ENCODE data around the gene DNASE2.
A peak's percentile ranks its signal among the peaks of the same experiment; 100 is the strongest.
"Not testable (repeated sequence)": the region's sequence is repeated elsewhere in the genome, so short reads cannot be mapped to it uniquely, and the experiment has no call there.

DNASE2 gene

DNA sequence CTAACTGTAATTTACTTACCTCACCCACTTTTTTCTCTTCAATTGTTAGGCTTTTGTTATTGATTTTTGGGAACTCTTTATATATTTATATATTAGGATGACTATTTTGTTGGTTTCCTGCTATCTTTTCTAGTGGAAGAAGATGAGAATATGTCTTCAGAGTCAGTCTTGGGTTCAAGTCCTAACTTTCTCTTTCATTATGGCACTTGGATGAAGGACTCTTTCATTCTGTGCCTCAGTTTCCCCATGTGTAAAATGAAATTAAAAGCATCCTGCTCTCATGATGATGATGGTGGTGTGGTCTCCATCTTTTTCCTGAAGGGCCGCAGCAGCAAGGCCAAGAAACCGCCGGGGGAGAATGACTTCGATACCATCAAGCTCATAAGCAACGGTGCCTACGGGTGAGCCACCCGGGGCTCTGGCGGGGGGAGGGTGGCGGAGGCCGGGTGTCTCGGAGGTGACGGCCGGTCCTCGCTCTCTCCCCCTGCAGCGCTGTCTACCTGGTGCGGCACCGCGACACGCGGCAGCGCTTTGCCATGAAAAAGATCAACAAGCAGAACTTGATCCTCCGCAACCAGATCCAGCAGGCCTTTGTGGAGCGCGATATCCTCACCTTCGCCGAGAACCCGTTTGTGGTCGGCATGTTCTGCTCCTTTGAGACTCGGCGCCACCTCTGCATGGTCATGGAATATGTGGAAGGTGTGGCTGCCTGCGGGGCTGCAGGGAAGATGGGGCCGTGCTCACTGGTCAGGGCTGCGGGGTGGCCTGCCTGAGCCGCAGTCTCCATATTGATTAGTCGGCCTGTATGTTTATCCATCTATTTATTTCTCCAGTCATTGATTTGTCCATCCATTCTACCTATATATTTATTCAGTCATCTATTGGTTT, 23.0 kb downstream of the DNASE2 start:
- DNase-seq = no peak

DNA sequence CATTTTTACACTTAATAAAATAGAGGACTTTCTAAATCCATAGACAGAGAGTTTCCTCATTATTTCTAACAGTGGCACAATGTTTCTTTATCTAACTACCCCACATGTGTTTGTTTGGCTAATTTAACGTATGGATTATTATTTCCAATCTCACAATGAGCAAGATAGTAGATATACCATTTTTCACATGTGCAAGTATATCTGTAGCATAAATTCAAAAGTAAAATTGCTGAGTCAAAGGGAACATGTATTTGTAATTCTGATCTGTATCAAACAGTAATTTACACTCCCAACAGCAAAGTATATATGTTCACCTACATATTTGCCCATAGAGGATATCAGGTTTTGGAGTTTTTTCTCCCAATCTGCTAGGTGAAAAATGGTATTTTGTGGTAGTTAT, 24.6 kb downstream of the DNASE2 start:
- no peak for DNase-seq

DNA sequence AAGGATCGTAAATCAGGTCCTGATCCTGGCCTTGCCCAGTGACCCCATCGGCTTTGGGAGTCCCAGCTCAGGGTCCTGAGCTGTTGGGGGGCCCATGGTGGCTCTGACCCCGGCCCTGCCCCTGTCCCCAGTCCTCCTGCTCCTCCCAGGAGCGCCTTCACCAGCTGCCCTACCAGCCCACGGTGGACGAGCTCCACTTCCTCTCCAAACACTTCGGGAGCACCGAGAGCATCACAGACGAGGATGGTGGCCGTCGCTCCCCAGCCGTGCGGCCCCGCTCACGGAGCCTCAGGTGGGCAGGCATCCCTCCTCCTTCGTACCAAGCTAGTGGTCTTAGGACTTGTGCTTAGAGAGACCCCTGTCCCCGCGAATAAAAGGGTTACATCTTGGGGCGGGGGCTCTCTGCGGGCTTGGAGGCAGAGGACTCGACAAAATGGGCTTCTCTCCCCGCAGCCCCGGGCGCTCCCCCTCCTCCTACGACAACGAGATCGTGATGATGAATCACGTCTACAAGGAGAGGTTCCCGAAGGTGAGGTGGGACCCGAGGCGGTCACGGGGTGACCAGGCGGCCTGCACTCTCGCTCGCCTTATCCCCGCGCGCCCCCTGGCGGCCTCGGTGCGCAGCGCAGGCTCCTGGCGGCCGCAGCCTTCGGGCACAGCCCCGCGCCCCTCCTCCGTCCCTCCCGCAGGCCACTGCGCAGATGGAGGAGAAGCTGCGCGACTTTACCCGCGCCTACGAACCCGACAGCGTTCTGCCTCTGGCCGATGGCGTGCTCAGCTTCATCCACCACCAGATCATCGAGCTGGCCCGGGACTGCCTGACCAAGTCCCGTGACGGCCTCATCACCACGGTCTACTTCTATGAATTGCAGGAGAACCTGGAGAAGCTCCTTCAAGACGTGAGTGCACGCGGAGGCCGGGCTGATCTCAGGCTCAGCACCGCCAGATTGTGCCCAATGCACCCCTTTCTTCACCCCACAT, 33.8 kb downstream of the DNASE2 start:
- DNase-seq = peak; percentile 79 to 85

DNA sequence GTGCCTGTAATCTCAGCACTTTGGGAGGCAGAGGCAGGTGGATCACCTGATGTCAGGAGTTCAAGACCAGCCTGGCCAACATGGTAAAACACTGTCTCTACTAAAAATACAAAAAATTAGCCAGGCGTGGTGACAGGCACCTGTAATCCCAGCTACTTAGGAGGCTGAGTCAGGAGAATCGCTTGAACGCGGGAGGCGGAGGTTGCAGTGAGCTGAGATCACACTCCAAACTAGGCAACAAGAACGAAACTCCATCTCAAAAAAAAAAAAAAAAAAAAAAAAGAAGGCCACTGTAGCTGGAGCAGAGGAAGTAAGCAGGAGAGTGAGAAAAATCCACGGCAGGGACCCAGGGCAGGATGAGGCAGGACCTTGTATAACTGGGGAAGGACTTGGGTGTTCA, 34.6 kb downstream of the DNASE2 start:
- DNase-seq = not testable (repeated sequence)

DNA sequence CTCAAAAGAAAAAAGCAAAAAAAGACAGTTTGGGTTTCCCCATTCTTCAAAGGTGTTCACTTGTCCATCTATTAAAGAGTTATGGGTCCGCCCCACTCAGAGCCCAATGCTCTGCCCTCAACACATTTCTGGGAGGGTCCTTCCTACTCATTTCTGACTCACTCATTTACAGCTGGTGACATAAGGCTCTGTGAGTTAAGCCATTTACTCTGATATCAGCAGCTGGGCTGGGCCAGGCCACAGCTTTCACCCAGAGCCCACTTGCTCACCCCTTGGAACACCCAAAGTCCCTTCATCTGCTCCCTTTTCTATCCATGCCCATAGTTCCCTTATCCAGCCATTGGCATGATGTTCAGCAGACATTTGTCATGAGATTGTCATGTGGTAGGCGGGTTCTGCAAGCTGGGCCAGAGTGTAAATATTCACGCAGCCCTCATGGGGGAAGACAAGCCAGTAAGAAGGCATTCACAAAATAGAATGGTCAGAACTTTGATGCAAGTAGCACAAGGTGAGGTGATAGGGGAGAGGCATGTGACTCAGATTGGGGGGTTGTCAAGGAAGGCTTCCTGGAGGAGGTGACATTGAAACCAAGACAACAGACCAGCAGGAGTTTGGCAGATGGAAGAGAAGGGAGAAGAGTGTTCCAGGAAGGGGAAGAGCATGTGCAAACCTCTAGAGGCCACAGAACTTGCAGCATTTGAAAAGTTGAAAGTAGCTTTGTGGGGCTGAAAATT, 37.1 kb downstream of the DNASE2 start:
- no peak for DNase-seq

DNA sequence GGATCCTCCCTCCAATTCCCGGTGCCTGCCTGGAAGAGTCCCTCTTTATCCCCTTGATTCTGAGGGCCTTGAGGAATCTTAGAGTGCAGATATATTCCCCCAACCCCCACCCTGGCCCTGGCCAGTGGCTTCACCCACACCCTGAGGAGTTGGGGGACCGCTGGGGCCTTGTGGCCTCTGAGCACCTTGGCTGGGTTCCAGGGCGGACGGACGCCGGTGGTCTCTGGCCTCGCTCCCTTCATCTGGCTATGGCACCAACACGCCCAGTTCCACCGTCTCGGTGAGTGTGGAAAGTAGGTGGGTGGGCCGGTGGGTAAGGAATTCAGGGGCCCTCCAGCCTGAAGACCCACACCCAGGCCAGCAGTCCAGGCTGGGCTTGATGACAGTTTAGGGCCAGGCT, 37.9 kb downstream of the DNASE2 start:
- no peak for DNase-seq

DNA sequence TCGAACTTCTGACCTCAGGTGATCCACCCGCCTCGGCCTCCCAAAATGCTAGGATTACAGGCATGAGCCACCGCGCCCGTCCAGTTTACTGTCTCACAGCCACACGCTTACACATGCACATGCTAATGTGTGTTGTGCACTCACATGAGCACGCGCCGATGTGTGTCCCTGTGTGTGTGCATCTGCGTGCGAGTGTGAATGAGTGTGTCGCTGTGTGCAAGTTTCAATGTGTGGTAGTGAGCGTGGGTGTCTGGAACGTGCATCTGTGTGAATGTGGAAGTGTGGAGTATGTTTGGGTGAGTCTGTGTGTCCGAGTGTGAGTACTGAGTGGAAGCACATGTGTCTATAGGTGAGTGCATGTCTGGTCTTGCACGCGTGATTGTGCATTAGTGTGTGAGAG, 38.7 kb downstream of the DNASE2 start:
- DNase-seq = no peak

DNA sequence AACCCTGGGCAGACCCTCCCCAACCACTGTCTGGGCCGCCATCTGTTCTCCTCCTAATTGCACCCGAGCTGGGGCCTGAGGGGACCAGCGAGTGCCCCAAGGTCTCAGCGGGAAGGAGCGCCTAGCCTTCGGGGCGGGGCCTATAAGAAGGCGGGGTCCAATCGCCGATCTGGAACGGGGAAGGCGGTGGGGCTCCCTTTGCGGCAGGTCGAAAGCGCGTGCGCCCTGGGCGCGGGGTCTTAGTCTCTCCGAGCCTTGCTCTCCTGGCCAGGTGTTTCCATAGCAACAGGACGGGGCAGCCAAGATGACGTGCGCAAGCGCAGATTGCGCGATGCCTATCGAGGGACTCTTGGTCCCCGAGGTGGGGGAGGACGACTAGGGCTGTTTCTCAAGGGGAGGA, 40.2 kb downstream of the DNASE2 start:
- no peak for DNase-seq

DNA sequence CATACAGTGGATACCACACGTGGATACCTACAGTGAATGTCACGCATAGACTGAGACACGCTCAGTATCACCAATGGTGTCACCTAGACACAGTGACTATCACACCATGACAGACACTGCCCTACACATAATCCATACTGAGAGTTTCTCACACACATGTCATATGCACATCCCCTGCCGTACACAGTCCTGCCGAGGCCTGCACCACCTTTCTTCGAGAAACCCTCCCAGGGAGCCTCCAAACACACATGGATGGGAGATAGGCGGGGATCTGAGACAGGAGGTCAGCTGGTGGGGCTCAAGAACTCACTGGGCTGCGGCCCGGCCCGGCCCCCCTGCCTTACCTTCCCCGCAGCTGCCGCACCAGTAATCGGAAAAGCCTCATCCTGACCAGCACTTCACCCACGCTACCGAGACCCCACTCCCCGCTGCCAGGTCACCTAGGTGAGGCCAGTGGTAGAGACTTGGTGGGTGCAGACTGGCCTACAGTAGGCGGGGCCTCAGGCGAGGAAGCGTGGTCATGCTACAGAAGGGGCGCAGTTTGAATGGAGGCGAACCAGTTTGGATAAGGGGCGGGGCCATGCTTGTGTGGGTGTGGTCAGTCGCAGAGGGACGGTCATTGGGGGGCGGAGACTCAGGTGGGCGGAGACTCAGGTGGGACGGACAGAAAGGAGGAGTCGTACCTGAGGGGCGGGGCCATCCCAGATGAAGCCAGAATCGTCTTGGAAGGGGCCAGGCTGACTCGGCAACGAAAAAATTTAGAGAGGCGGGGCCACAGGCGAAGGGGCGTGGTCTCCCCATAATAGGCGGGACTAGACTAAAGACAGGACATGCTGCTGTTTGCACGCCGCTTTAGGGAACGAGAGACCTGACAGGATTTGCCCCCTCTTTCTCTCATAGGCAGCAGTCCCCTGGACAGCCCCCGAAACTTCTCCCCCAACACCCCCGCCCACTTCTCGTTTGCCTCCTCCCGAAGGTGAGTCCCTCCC, 40.9 kb downstream of the DNASE2 start:
- peak; percentile 23 to 46 for DNase-seq

DNA sequence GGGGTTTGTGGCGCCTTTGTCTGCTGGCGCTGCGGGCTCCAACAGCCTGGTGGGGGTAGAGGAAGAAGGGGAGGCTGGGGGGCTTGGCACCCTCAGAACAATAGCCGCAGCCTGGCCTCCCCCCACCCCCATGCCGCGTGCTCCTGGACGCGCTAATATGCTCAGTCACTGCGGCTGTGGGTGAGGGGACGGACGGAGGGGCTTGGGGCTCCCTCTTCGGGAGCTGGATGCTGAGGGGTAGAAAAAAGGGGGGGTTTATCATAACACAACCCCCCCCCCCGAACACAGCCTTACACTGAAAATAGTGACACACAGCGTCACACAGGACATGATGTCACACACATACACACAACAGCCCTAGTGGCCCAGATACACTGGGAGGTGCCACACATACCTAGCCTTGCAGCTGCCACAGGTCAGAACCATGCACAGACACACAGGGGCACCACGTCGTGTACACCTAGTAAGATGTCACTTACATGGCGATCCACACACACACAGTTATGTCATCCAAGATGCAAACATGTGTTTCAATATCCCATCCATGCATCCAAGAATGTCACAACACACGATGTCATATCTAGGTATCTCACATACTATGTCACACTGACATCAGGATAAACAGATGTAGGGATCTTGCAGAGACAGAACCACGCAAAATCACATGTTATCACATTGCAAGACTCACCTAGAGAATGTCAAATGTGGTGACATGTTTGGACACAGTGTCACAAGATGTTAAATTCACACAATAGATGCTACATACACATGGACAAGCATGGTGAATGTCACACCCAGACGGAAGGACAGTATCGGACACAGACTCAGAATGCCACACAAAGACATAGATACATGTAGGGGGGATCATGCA, 42.1 kb downstream of the DNASE2 start:
- DNase-seq = peak in 1 of 2 donors; percentile 39

DNA sequence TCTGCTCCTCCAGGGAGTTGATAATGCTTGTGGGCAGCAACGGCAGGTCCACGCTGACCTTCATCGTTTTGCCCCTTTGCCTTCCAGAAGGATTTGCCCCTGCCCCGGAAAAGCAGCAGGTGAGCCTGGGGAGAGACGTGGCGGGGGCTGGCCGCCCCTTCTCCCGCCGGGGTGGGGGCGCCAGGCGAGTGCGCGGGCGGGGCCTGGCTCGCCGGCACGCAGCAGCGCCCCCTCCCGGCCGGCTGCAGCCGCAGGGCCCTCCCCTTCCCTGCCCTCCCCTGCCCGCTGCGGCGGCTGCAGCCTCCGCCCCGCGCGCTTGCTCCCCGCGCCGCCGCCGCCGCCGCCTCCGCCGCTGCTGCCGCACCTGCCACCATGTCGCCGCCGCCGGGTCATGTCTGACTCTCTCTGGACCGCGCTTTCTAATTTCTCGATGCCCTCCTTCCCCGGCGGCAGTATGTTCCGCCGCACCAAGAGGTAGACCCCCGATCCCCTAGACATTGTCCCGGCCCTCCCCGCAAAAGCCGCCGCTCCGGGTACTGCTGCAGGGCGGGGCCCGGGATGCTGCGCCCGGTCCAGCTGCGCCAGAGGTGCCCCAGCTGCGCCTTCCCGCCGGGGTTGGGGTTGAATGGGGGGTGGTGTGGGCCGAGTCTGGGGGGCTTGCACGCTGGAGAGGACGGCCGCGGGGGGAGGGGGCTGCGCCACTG, 42.9 kb downstream of the DNASE2 start, which contains the start of gene MAST1:
Gene MAST1 (plus strand): TSS at position 334 of the 704 bp plus-strand sequence. CDS start 58 bp downstream, at position 392.
- peak; percentile 24 to 62 for DNase-seq

DNA sequence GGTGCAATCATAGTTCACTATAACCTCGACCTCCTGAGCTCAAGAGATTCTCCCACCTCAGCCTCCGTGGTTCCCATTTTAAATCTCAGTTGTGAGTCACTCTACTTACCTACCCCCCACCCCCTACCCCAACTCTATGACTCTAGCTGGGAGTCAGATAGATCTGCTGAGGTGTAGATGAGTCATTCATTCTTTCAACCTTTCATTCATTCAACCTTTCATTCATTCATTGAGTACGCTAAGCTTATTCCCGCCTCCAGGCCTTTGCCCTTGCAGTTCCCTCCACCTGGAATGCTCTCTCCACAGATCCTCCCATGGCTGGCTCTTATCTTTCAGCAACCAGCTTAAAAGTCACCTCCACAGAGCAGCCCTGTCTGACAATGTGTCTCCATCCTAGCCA, 44.0 kb downstream of the DNASE2 start:
- DNase-seq = no peak

DNA sequence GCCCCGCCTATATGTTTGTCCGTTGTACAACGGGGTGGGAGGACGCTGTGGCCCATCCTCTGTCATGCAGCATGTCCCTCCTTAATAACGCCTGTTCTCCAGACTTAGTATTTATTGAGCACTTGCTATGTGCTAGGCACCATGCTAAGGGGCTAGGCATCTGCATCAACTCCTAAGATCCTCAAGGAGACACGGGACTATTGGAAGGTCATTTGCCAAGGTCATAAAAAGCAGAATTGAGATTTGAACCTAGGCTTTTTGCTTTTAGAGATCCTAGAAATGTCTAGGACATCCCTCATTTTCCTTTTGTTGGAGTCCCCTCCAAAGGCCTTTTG, 44.8 kb downstream of the DNASE2 start:
- no peak for DNase-seq

DNA sequence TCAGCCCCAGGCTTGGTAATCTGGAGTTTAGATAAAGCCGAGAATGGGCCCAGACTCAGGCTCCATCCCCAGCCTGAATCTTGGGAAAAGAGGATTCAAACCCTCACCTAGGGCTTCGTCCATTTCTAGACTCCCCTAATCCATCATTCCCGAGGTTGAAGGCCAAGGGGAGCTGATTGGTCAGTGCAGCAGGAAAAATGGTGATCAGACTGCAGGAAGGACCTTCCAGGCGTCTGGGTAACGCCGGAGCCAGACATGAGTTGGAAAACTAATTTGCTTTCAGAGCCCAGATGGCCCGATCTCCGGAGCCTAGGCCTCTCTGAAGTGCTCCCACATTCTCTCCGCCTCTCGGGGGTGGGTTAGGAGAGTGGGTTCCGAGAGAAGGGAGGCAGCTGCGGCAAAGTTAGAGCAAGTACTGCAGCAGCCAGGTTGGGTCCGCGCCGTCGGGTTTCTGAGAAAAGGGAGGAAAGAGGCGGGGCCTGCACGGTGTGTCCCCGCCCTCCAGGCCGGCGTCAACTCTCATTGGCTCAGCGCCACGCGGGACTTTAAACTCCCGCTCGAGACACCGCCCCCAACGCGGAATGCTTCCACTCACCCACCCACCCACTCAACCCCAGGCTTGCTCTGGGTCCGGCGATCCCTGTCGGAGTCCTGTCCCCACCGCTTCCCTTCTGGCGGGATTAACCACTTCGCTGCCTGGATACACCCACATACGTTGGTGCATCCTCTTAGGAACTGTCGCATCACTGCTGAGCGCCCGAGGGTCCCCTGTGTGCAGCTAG, 46.1 kb downstream of the DNASE2 start:
- peak in 1 of 2 donors; percentile 41 for DNase-seq

DNA sequence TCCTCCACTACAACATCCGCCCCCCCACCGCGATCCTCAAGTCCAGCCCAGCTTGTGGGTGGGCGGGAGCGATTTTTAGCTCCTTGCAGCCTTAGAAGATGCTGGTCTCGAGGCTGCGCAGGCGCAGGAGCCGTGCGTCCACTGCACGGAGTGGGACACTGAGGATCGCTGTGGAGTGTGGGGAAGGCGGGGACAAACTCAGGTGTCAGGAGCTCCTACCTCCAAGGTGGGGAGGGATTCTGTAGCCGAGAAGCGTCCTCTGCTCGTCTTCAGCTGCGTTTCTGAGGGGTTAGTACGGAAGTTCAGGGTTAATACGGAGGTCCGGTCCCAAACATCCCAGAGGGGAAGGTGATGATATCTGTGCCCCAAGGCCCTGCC, 46.7 kb downstream of the DNASE2 start, which contains the start of gene RTBDN:
Gene RTBDN (minus strand): TSS at position 14 of the 378 bp plus-strand sequence. CDS start 4,600 bp downstream, outside the sequence.
- no peak for DNase-seq

DNA sequence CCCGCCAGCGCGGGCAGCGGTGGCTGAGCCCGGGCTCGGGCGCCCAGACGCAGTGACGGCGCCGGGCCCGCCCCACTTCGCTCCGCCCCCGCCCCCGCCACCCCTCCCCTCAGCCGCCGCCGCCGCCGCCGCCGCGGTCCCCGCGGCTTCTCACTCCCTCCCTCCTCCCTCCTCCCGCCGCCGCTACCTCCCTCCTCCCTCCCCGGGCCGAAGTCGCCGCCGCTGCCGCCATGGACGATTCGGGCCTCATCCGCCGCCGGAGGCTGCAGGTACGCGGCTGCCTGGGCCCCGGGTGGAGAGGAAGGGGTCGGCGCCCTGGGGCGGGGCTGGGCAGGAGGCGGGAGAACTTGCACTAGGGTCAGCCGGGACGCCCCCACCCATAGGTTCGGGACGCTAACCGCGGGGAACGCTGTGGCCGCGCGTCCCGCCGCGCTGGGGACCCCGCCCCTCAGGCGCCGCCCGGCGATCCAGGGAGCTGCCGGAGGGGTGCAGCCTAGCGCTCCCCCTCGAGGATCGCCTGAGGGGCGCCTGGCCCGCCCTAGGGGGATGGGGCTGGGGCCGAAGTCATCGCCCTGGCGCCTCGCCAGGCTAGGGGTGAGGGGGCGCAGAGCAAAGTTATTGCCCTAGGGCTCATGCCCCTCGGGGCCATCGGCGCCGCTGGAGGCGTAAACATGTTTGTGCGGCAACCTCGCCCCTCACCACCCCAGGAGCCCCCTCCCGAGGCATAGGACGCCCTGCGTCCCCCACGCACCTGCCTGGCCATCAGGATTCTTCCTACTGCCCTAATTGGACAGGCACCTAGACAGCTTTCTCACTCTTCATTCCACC, 47.3 kb downstream of the DNASE2 start:
- peak; percentile 38 to 65 for DNase-seq

DNA sequence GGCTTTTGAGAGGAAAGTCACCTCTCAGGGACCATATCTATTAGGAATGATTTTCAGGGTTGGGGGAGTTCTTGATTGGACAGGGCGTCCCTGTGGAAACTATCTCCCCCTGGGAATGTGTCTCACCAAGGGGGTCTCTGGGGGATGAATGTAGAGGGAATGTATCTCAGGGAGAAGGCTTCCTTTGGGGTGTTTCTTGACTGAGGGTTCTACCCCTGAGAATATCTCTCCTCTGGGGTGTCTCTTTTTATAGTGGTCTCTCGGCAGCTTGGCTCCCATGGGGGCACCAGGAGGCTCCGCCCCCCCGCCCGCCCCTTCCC, 47.9 kb downstream of the DNASE2 start:
- no peak for DNase-seq

DNA sequence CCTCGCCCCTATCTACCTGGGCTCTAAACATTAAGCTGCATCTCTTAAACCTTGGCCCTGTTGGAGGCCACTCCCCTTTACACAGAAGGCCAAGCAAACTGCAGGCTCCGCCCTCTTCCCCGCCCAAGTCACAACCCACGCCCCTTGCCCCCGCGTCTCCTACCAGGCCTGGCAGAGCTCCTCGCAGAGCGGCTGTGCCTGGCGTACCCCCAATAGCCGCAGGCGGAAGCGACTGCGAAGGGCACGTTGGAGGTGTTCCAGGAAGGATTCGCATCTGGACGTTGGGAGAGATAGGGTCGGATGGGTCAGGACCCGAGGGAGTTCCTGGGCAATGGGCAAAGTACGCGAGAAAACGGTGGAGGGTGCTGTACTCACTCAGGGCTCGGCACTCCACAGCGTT, 52.8 kb downstream of the DNASE2 start:
- peak in 1 of 2 donors; percentile 15 for DNase-seq
